ENCODE results near the gene NPLOC4.

NPLOC4 gene

GRCh38 chr17:81664051-81664470, 27.1 kb upstream of the NPLOC4 start:
- no peak for DNase-seq (ENCODE audit: low read depth in 2 of 2, low spot score in 1 of 2)

DNA sequence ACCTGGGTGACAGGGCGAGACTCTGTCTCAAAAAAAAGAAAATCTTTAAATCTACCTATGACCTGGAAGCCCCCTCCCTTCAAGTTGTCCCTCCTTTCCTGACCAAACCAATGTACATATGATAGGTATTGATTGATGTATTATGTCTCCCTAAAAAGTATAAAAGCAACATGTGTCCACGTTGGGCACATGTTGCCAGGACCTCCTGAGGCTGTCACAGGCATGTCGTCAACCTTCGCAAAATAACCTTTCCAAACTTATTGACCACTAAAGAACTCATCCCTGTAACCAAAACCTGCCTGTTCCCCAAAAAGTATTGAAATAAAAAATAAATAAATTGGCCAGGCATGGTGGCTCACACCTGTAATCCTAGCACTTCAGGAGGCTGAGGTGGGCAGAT, 25.1 kb upstream of the NPLOC4 start:
- DNase-seq (ENCODE audit: low read depth in 2 of 2, low spot score in 1 of 2), result no peak

DNA sequence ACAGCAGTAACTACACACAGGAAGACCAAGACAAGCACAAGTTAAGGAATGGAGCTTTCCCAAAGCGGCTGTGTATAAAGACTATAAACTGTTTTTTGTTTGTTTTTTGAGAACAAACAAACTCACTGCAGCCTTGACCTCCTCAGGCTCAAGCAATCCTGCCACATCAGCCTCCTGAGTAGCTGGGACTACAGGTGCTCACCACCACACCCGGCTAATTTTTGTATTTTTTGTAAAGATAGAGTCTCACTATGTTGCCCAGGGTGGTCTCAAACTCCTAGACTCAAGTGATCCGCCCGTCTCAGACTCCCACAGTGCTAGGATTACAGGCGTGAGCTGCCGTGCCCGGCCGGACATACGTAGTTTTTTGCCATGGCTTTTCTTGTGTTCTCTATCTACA, 23.5 kb upstream of the NPLOC4 start:
- DNase-seq (ENCODE audit: low read depth in 2 of 2, low spot score in 1 of 2), result no peak

GRCh38 chr17:81659038-81659437, 22.1 kb upstream of the NPLOC4 start:
- DNase-seq (ENCODE audit: low read depth in 2 of 2, low spot score in 1 of 2), result no peak

DNA sequence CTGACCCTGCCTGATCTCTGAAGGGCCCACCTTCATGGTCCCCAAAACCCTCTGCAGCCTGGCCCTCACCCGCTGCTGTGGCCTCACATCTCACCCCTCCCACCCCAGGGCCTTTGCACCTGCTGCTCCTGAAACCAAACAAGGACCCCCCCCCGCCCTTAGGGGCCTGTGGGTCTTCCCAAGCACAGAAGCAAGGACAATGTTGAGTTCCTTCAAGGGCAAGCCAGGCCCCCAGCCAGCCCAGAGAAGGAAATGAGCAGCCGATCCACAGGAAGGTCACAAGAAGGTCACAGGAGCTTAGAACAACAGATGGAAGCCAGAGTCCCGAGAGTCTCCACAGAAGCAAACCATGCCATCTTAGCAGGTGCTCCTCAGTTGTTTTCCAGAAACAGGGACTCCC, 19.9 kb upstream of the NPLOC4 start:
- DNase-seq (ENCODE audit: low read depth in 2 of 2, low spot score in 1 of 2), result no peak

DNA sequence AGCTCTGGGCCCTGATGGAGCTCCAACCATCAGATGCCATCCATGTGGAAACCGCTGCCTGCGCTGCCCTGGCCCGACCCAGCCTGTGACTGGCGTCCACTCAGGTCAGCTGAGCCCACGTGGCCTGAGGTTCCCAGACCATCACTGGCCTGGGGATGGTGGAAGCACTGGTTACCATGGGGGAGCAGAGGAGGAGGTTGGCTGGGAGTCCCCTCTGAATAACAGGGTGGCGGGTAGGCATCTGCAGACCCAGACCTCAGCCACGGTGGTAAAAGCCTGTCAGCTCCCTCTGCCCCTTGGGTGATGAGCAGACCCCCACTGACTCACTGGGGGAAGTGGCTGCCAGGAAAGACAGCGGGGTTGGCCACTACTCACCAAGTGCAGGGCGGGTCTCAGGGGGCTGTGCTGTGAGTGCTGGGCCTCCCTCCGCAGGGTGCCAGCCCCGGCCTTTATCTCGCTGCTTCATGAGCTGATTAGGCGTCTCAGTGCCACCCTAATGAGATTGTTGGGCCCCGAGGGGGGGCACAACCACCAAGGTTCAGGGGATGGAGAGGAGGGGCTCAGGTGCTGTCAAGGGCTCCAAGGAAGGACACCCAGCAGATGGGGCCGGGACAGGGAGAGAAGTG, 19.3 kb upstream of the NPLOC4 start, which contains the start of gene PDE6G:
Gene PDE6G (minus strand): TSS at position 425 of the 626 bp plus-strand sequence. CDS start 3,237 bp downstream, outside the sequence.
- no peak for DNase-seq (ENCODE audit: low read depth in 2 of 2, low spot score in 1 of 2)

DNA sequence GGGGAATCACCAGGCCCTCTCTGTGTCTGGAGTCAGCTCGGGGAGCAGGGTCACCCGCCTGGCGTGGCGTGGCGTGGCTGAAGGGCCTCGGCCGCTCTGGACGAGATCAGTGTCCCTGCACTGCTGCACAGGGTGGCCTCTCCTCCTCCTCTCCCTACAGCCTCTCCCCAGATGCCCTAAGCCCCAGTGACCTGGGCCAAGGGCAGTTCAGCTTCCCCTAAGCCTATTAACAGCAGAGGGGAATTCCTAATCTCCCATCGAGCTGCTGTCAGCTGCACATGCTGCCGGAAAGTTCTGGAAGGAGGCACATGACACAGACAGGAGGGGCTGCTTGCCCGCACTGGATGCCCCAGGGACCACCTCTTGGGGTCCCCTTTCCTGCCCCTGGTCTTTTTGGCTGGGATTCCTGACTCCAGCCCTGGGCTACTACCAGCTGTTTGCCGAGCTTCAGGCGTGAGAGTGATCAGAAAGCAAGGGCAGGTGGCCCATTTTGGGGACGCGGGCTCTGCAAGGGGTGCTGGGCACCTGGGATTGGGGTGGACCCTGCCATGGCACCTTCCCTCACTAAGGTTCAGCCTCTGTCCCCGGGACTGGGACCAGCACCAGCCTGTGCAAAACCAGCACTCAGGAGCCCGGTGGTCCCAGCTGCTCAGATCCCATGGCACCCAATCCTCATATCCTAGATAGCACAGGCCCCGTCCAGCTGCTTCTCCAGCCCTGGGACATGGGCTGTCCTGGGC, 18.6 kb upstream of the NPLOC4 start:
- DNase-seq (ENCODE audit: low read depth in 2 of 2, low spot score in 1 of 2), result no peak

GRCh38 chr17:81652906-81653771, 16.2 kb upstream of the NPLOC4 start:
- no peak for DNase-seq (ENCODE audit: low read depth in 2 of 2, low spot score in 1 of 2)

- no peak for DNase-seq (ENCODE audit: low read depth in 2 of 2, low spot score in 1 of 2)
These were observed 14.8 kb upstream of the NPLOC4 start for GRCh38 chr17:81651692-81652091.

- no peak for DNase-seq (ENCODE audit: low read depth in 2 of 2, low spot score in 1 of 2)
These were observed 14.0 kb upstream of the NPLOC4 start for GRCh38 chr17:81650951-81651350.

- DNase-seq (ENCODE audit: low read depth in 2 of 2, low spot score in 1 of 2), result no peak
These were observed 11.8 kb upstream of the NPLOC4 start for GRCh38 chr17:81648707-81649085.

DNA sequence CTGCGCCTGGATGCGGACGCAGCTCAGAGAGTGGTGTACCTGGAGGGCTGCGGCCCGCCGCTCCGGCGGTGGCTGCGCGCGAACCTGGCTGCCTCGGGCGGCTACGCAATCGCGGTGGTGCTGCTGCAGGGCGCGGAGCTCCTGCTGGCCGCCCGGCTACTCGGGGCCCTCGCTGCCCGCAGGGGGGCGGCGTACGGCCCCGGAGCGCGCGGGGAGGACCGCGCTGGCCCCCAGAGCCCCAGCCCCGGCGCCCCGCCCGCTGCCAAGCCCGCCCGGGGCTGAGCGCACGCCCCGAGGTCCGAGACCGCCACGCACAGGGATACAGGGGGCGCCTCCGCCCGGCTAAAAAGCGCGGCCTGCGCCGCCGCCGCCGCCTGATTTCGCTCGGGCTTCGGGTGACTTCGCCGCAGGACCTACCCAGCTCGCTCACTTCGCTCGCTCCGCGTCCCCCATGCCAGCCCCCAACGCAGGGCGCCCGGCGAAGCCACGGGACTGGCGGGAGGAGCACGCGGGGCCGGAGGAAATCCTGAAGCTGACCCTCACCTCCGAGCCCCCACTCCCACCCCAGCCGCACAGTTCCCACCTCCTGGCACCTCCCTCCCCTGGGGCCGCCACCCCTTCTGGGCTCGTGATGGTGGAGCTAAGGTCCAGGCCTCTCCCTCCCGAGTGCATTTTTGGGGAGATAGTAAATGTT, 11.2 kb upstream of the NPLOC4 start:
- no peak for DNase-seq (ENCODE audit: low read depth in 2 of 2, low spot score in 1 of 2)

DNA sequence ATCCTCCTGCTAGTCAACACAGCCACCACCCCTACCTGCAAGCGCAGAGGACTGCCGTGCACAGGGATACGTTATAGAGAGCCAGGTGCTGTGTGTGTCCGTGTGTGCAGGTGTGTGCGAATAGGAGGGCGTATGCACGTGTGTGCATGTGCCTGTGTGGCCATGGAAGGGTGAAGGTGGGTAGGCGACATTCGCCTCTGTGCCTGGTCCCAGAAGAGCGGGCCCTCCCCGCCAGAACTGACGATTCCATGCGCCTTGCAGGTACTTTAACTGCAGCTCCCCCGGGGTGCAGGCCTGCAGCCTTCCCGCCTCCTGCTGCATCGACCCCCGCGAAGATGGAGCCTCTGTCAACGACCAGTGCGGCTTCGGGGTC, 10.7 kb upstream of the NPLOC4 start:
- no peak for DNase-seq (ENCODE audit: low read depth in 2 of 2, low spot score in 1 of 2)

DNA sequence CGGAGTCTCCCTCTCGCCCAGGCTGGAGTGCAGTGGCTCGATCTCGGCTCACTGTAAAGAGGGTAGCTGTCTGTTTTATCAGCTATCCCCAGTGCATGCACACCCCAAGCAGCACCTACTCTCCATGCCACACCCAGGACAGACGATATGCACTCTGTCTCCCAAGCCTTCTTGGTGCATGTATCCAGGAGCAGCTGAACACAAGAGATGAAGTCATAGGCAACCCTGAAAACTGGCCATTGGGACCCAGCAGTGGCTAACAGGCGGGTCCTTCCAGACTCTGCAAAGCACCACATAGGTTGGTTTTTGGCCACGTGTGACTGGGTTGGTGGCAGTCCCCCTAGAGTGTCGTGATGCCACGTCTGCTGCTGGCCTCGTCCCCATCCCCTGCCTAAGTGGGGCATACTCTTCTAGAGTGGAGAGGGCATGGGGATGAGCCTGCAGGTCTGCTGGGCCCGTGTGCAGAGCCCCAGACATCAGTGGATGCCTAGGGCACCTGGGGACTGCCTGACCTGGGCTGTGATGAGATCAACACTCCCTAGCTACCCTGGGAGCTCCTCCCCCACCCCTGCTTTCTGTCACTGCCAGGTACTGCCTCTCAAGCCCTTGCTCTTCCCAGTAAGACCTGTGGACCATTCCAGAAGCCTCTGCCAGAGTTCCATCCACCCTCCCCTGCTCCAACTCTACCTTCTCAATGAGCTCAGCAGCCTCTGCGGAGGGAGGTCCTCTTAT, 10.1 kb upstream of the NPLOC4 start:
- DNase-seq (ENCODE audit: low read depth in 2 of 2, low spot score in 1 of 2), result no peak

- no peak for DNase-seq (ENCODE audit: low read depth in 2 of 2, low spot score in 1 of 2)
These were observed 8.4 kb upstream of the NPLOC4 start for GRCh38 chr17:81644976-81645952.

GRCh38 chr17:81644496-81644895, 7.6 kb upstream of the NPLOC4 start:
- DNase-seq (ENCODE audit: low read depth in 2 of 2, low spot score in 1 of 2), result no peak

- no peak for DNase-seq (ENCODE audit: low read depth in 2 of 2, low spot score in 1 of 2)
These were observed 5.0 kb upstream of the NPLOC4 start for GRCh38 chr17:81641825-81642489.

DNA sequence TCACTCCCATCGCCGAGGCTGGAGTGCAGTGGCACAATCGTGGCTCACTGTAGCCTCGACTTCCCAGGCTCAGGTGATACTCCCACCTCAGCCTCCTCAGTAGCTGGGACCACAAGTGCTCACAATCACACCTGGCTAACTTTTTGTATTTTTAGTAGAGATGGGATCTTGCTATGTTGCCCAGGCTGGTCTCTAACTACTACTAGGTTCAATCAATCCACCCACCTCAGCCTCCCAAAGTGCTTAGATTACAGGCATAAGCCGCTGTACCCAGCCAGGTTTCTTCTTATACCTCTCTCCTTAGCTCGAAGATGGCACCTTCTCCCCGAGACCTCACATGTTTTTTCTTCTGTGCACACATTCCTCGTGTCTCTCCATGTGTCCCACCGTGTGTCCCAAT, 3.1 kb upstream of the NPLOC4 start:
- no peak for DNase-seq (ENCODE audit: low read depth in 2 of 2, low spot score in 1 of 2)

DNA sequence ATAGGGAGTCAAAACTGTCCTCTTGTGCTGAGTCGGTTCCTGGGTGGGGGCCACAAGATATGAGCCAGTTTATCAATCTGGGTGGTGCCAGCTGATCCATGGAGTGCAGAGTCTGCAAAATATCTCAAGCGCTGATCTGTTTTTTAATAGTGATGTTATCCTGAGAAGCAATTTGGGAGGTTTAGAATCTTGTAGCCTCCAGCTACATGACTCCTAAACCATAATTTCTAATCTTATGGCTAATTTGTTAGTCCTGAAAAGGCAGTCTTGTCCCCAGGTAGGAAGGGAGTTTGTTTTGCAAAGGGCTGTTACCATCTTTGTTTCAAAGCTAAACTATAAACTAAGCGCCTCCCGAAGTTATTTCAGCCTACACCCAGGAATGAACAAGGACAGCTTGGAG, 1.8 kb upstream of the NPLOC4 start:
- DNase-seq (ENCODE audit: low read depth in 2 of 2, low spot score in 1 of 2), result no peak
